Adrenal gland (tissue), 12 donors: ENCODE measurements around the gene SLC5A6. TPM values are rescaled to one million over a fixed set of nuclear protein-coding genes. Genes with fewer than 3 reads are reported as not detected.

ENCODE experiments used
- DNase-seq, 7 donors: peaks; one replicate each; pipeline ENCODE4 v3.0.0-alpha.2; 2019 to 2020
- H3K27ac ChIP-seq, 5 donors: fragments of 200-600 bp; sonication (generic) in 4 of 5; 1 replicate in 3 of 5; 2 replicates in 2 of 5; pipeline versions ENCODE4 v1.5.1 to v1.8.0; 2016 to 2020; ENCODE audit warnings: mild to moderate bottlenecking in 1 of 5
- H3K27me3 ChIP-seq: fragments of 200-600 bp; 2 replicates; pipeline ENCODE4 v1.8.0; 2021
- H3K36me3 ChIP-seq, 2 donors: fragments of 200-600 bp; replicated peaks in 1 of 2; 1 replicate in 1 of 2; 2 replicates in 1 of 2; pipeline versions ENCODE4 v1.5.1 to v1.8.0; 2018 to 2022
- H3K4me1 ChIP-seq, 2 donors: fragments of 200-600 bp; replicated peaks in 1 of 2; 1 replicate in 1 of 2; 2 replicates in 1 of 2; pipeline versions ENCODE4 v1.5.1 to v1.8.0; 2018 to 2021
- H3K4me3 ChIP-seq, 4 donors: fragments of 200-600 bp; sonication (generic) in 3 of 4; one replicate each; pipeline ENCODE4 v1.5.1; 2016 to 2018
- H3K9me3 ChIP-seq, 3 donors: fragments of 200-600 bp; sonication (generic) in 1 of 3; replicated peaks in 1 of 3; 1 replicate in 2 of 3; 2 replicates in 1 of 3; pipeline versions ENCODE4 v1.5.1 to v1.8.0; 2016 to 2021
- POLR2A ChIP-seq, 2 donors: fragments of 450-650 bp; IDR thresholded peaks; one replicate each; pipeline ENCODE4 v1.6.1; 2017; ENCODE audit warnings: antibody characterized with exemption in 2 of 2, mild to moderate bottlenecking in 2 of 2, moderate library complexity in 1 of 2
- WGBS, 4 donors: extraction: QIAGEN DNeasy Blood & Tissue Kit in 2 of 4; methylation state at CpG; one replicate each; pipeline versions ENCODE4 v1.1.5 to v1.1.7; 2013 to 2017; 5-methylcytosine and 5-hydroxymethylcytosine counted together
- intact Hi-C, 2 donors: fragments of 100-400 bp; cut with DNase I; formaldehyde crosslinking; loops; one replicate each; pipeline versions ENCODE4 v1.14.1 to v1.15.0; 2022 to 2023
- polyA plus RNA-seq, 3 donors: library from polyadenylated mRNA; stranded (reverse); fragments of 200-250 nt in 2 of 3; fragments of 350-450 nt in 1 of 3; fragmentation: Illumina TruSeq in 1 of 3; extraction: RNeasy Lipid Tissue Mini Kit (QIAGEN cat#74804) in 1 of 3; gene quantifications; one replicate each; pipeline ENCODE4 v1.2.3, GENCODE V29; 2013 to 2014
- total RNA-seq, 9 donors: library from RNA; depleted of rRNA in 4 of 9; stranded (reverse); fragments of >200 nt in 4 of 9; fragments of 120-200 nt in 1 of 9; fragmentation: NEBNext Ultra II Directional in 1 of 9; extraction: Animal tissue kit (Norgen Biotek cat#: 25700) in 1 of 9; gene quantifications; one replicate each; pipeline versions ENCODE4 v1.1.0 to v1.2.4, GENCODE V29; 2013 to 2023
- TF ChIP-seq, protein P1 (sequence below), 6 experiments: fragments of 450-650 bp in 4 of 6; fragments of 200-600 bp in 2 of 6; sonication (generic) in 1 of 6; IDR thresholded peaks; 1 replicate in 5 of 6; 2 replicates in 1 of 6; pipeline versions ENCODE4 v1.5.1 to v1.8.0; 2016 to 2021; ENCODE audit warnings: antibody characterized with exemption in 6 of 6, mild to moderate bottlenecking in 2 of 6, moderate library complexity in 1 of 6
- donor health status: healthy with polysubstance abuse.
- donor health status: Bipolar disorder and iron deficiency.
- donor health status: DM: yes; HTN: yes; CAD: no.
- donor health status: DM: no; HTN: no; CAD: no.
- donor health status: DM: no; HTN: no; CAD: no.
- donor health status: DM: yes; HTN: yes; CAD: no.

SLC5A6 gene
- total and polyA plus RNA-seq, 12 donors, result 13.5 to 35.0 (median 18.3) TPM

- DNase-seq, result no peak
- Histone ChIP-seq H3K27me3 (no peaks in the 10 kb centered on the region), H3K27ac (no peak overlapping the region), H3K36me3 (peaks cover 0 to 98% of the 10 kb centered on the region in 2 donors), H3K4me3 (no peak overlapping the region), H3K4me1 (no peaks in the 10 kb centered on the region), H3K9me3 (no peaks in the 10 kb centered on the region)
- 94 to 97% (median 95%) methylated on average over 11 to 15 of the region's 15 CpGs for WGBS, 4 donors
- intact Hi-C loops, result no loop called here
- TF ChIP-seq, protein P1, sequence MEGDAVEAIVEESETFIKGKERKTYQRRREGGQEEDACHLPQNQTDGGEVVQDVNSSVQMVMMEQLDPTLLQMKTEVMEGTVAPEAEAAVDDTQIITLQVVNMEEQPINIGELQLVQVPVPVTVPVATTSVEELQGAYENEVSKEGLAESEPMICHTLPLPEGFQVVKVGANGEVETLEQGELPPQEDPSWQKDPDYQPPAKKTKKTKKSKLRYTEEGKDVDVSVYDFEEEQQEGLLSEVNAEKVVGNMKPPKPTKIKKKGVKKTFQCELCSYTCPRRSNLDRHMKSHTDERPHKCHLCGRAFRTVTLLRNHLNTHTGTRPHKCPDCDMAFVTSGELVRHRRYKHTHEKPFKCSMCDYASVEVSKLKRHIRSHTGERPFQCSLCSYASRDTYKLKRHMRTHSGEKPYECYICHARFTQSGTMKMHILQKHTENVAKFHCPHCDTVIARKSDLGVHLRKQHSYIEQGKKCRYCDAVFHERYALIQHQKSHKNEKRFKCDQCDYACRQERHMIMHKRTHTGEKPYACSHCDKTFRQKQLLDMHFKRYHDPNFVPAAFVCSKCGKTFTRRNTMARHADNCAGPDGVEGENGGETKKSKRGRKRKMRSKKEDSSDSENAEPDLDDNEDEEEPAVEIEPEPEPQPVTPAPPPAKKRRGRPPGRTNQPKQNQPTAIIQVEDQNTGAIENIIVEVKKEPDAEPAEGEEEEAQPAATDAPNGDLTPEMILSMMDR (IDR thresholded peaks at IDR 0.05), result no peak
- no peak for TF ChIP-seq POLR2A (IDR thresholded peaks at IDR 0.05)
Measured at GRCh38 chr2:27237341-27237945, 25.4 kb upstream of the SLC5A6 start.

DNA sequence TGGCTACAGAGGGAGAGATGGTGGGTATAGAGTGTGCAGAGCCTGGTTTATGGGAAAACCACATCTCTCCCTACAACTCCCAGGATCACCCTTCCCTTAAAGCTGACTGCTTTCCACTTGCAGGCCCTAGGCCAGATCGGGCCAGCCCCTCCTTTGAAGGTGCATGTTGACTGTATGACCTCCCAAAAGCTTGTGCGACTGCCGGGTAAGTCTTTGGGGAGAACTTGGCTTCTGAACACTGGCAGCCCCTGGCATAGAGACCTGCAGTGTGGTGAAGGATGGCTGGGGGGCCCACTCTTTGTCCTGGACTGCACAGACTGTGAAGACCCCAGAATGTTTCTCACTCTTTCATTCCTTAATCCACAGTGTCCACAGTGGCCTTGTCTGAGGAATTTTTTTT lies 24.6 kb upstream of the SLC5A6 start:
- Histone ChIP-seq H3K36me3 (peaks cover 0 to 98% of the 10 kb centered on the region in 2 donors), H3K27me3 (no peaks in the 10 kb centered on the region), H3K4me1 (no peaks in the 10 kb centered on the region), H3K4me3 (no peak overlapping the region), H3K9me3 (no peaks in the 10 kb centered on the region), H3K27ac (no peak overlapping the region)
- DNase-seq, result no peak
- 89 to 95% (median 93%) methylated on average over 3 of the region's 3 CpGs for WGBS, 4 donors
- no peak for TF ChIP-seq POLR2A (IDR thresholded peaks at IDR 0.05)
- TF ChIP-seq, protein P1 (IDR thresholded peaks at IDR 0.05), result no peak
- intact Hi-C loops, result no loop called here

DNA sequence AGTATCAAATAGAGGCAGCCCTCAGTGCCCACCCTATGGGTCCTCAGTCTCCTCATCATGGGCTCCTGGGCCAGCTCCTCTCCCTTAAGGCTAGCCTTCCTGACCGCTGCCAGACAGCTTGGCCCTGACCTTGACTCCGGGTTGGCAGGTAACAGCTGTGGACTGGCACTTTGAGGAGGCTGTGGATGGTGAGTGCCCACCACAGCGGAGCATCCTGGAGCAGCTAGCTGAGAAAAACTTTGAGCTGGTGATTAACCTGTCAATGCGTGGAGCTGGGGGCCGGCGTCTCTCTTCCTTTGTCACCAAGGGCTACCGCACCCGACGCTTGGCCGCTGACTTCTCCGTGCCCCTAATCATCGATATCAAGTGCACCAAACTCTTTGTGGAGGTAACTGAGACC lies 24.1 kb upstream of the SLC5A6 start:
- H3K9me3 ChIP-seq, result no peaks in the 10 kb centered on the region
- H3K4me3 ChIP-seq, result no peak overlapping the region
- 86 to 92% (median 88%) methylated on average over 11 to 12 of the region's 12 CpGs for WGBS, 4 donors
- no peak overlapping the region for H3K27ac ChIP-seq
- DNase-seq, result no peak
- no peaks in the 10 kb centered on the region for H3K4me1 ChIP-seq
- no peaks in the 10 kb centered on the region for H3K27me3 ChIP-seq
- no peak for TF ChIP-seq POLR2A (IDR thresholded peaks at IDR 0.05)
- TF ChIP-seq, protein P1 (IDR thresholded peaks at IDR 0.05), result no peak
- peaks cover 0 to 98% of the 10 kb centered on the region in 2 donors for H3K36me3 ChIP-seq
- intact Hi-C loops, result no loop called here

DNA sequence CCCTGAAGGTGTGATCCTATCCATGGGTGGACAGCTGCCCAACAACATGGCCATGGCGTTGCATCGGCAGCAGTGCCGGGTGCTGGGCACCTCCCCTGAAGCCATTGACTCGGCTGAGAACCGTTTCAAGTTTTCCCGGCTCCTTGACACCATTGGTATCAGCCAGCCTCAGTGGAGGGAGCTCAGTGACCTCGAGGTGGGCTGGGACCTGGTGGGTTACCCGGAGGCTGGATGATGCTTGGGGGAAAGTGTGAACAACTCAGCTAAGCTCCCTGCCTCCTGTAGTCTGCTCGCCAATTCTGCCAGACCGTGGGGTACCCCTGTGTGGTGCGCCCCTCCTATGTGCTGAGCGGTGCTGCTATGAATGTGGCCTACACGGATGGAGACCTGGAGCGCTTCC lies 21.3 kb upstream of the SLC5A6 start:
- H3K36me3 ChIP-seq, result peaks cover 0 to 94% of the 10 kb centered on the region in 2 donors
- 89 to 98% (median 96%) methylated on average over 7 to 14 of the region's 14 CpGs for WGBS, 4 donors
- TF ChIP-seq, protein P1 (IDR thresholded peaks at IDR 0.05), result no peak
- TF ChIP-seq POLR2A (IDR thresholded peaks at IDR 0.05), result no peak

More for the DNA sequence above, 21.3 kb upstream of the SLC5A6 start:
- Histone ChIP-seq H3K4me1 (no peaks in the 10 kb centered on the region), H3K27ac (no peak overlapping the region), H3K27me3 (no peaks in the 10 kb centered on the region), H3K4me3 (no peak overlapping the region), H3K9me3 (no peaks in the 10 kb centered on the region)
- intact Hi-C loops, result no loop called here
- DNase-seq, result no peak
